Peyer's patch (tissue), 4 donors: ENCODE measurements around the gene NLRP11. TPM values are rescaled to one million over a fixed set of nuclear protein-coding genes. Genes with fewer than 3 reads are reported as not detected.
"Not testable (repeated sequence)": the region's sequence is repeated elsewhere in the genome, so short reads cannot be mapped to it uniquely, and the experiment has no call there.

Experiments
- DNase-seq, 3 donors: peaks; one replicate each; pipeline ENCODE4 v3.0.0-alpha.2; 2017 to 2019
- H3K27ac ChIP-seq, 4 donors: fragments of 200-600 bp; sonication (generic); one replicate each; pipeline ENCODE4 v1.5.1; 2016 to 2019
- H3K27me3 ChIP-seq, 2 donors: fragments of 200-600 bp; sonication (generic); one replicate each; pipeline ENCODE4 v1.5.1; 2019
- H3K36me3 ChIP-seq, 3 donors: fragments of 200-600 bp; sonication (generic); one replicate each; pipeline ENCODE4 v1.5.1; 2016 to 2019
- H3K4me1 ChIP-seq, 4 donors: fragments of 200-600 bp; sonication (generic); one replicate each; pipeline ENCODE4 v1.5.1; 2016 to 2019
- H3K4me3 ChIP-seq, 4 donors: fragments of 200-600 bp; sonication (generic); 1 replicate in 3 of 4; 2 replicates in 1 of 4; pipeline ENCODE4 v1.5.1; 2016 to 2019; ENCODE audit warnings: mild to moderate bottlenecking in 1 of 4
- H3K9me3 ChIP-seq, 4 donors: fragments of 200-600 bp; sonication (generic); one replicate each; pipeline ENCODE4 v1.5.1; 2016 to 2019; ENCODE audit warnings: mild to moderate bottlenecking in 1 of 4
- POLR2A ChIP-seq, 2 donors: fragments of 450-650 bp; IDR thresholded peaks; one replicate each; pipeline ENCODE4 v1.5.1; 2017; ENCODE audit warnings: antibody characterized with exemption in 2 of 2, mild to moderate bottlenecking in 2 of 2, moderate library complexity in 2 of 2
- total RNA-seq, 4 donors: library from RNA; depleted of rRNA; stranded (reverse); fragments of >200 nt; gene quantifications; one replicate each; pipeline ENCODE4 v1.1.0, GENCODE V29; 2016
- TF ChIP-seq, protein P1 (sequence below), 6 experiments: fragments of 450-650 bp in 4 of 6; fragments of 200-600 bp in 2 of 6; sonication (generic) in 1 of 6; IDR thresholded peaks; one replicate each; pipeline ENCODE4 v1.5.1; 2017 to 2019; ENCODE audit warnings: antibody characterized with exemption in 6 of 6, mild to moderate bottlenecking in 3 of 6, moderate library complexity in 1 of 6

NLRP11 gene
- total RNA-seq, 4 donors from 2014 or later = not detected

DNA sequence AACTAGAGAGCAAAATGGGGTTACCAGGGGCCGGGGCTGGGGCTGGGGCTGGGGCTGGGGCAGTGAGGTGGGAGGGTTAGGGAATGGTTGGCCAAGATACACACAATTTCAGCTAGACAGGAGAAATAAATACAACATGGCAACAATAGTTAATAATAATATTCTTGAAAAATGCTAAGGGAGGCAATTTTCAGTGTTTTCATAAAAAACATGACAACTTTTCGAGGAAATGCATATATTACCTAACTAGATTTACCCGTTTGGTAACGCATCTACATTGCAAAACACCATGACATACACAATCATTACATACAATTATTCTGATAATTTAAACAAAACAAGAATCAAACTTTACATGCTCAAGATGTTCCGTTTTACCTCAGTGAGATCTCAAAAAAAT, 50.7 kb downstream of the NLRP11 start:
- Histone ChIP-seq H3K4me3 (no peak overlapping the region), H3K27ac (no peak overlapping the region), H3K9me3 (no peaks in the 10 kb centered on the region), H3K36me3 (no peaks in the 10 kb centered on the region), H3K27me3 (no peaks in the 10 kb centered on the region), H3K4me1 (no peaks in the 10 kb centered on the region)
- TF ChIP-seq POLR2A (IDR thresholded peaks at IDR 0.05) = no peak
- TF ChIP-seq, protein P1, sequence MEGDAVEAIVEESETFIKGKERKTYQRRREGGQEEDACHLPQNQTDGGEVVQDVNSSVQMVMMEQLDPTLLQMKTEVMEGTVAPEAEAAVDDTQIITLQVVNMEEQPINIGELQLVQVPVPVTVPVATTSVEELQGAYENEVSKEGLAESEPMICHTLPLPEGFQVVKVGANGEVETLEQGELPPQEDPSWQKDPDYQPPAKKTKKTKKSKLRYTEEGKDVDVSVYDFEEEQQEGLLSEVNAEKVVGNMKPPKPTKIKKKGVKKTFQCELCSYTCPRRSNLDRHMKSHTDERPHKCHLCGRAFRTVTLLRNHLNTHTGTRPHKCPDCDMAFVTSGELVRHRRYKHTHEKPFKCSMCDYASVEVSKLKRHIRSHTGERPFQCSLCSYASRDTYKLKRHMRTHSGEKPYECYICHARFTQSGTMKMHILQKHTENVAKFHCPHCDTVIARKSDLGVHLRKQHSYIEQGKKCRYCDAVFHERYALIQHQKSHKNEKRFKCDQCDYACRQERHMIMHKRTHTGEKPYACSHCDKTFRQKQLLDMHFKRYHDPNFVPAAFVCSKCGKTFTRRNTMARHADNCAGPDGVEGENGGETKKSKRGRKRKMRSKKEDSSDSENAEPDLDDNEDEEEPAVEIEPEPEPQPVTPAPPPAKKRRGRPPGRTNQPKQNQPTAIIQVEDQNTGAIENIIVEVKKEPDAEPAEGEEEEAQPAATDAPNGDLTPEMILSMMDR (IDR thresholded peaks at IDR 0.05) = no peak
- DNase-seq = no peak

DNA sequence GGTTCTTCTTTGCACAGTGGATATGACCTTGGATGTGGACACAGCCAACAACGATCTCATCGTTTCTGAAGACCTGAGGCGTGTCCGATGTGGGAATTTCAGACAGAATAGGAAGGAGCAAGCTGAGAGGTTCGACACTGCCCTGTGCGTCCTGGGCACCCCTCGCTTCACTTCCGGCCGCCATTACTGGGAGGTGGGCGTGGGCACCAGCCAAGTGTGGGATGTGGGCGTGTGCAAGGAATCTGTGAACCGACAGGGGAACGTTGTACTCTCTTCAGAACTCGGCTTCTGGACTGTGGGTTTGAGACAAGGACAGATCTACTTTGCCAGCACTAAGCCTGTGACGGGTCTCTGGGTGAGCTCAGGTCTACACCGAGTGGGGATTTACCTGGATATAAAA, 53.5 kb downstream of the NLRP11 start:
- Histone ChIP-seq H3K9me3 (no peaks in the 10 kb centered on the region), H3K4me1 (no peaks in the 10 kb centered on the region), H3K4me3 (no peak overlapping the region), H3K27me3 (no peaks in the 10 kb centered on the region), H3K36me3 (no peaks in the 10 kb centered on the region), H3K27ac (no peak overlapping the region)
- DNase-seq = no peak
- TF ChIP-seq POLR2A (IDR thresholded peaks at IDR 0.05) = no peak
- TF ChIP-seq, protein P1 (IDR thresholded peaks at IDR 0.05) = no peak

DNA sequence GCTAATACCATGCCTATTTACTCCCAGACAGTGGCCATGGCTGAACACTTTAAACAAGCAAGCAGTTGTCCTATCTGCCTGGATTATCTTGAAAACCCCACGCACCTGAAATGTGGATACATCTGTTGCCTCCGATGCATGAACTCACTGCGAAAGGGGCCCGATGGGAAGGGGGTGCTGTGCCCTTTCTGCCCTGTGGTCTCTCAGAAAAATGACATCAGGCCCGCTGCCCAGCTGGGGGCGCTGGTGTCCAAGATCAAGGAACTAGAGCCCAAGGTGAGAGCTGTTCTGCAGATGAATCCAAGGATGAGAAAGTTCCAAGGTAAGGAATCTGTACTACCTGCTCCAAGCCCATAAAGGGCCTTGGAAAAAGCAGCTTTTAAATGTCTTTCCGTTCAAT, 54.3 kb downstream of the NLRP11 start:
- Histone ChIP-seq H3K4me3 (no peak overlapping the region), H3K4me1 (no peaks in the 10 kb centered on the region), H3K27me3 (no peaks in the 10 kb centered on the region), H3K36me3 (no peaks in the 10 kb centered on the region), H3K27ac (no peak overlapping the region), H3K9me3 (no peaks in the 10 kb centered on the region)
- DNase-seq = no peak
- TF ChIP-seq POLR2A (IDR thresholded peaks at IDR 0.05) = no peak
- TF ChIP-seq, protein P1 (IDR thresholded peaks at IDR 0.05) = no peak

DNA sequence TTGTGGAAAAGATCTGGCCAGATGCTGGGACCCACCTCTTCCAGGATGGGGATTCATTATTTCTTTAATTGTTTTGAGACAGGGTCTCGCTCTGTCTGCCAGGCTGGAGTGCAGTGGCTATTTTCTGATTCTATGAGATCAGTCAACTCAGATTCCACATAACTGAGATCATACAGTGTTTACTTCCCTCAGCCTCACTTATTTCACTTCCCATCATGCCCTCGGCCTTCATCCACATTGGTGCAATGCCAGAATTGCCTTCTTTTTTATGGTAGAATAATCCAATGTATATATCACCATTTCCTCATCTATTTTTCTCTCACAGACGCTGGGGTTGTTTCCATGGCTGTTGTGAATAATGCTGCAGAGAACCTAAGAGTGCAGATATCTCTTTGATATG, 62.2 kb downstream of the NLRP11 start:
- H3K4me3 ChIP-seq, H3K27me3 ChIP-seq, DNase-seq, H3K36me3 ChIP-seq, H3K4me1 ChIP-seq, H3K9me3 ChIP-seq, H3K27ac ChIP-seq: not testable (repeated sequence)

DNA sequence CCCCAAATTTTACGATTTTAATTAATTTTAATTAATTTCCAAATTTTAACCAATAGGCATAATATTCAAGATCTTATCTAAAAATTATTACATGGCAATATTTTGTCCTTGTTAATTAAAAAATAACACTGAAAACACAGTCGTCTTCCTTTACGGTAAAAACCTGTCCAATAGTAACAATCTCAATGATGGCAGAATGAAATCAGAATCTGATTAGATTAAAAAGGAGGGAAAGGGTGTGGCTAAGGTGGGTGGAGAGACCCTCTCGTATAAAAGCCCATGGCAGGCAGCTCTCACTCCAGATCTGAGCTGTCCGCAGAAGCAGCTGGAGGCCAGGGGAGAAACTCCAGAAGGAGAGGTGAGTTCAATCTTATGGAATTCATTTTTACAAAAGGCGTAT, 63.0 kb downstream of the NLRP11 start, which contains the start of gene RFPL4AL1:
TSS of gene RFPL4AL1 (plus strand) at position 301 of the 400 bp plus-strand sequence. CDS start 2,687 bp downstream, outside the sequence.
- not testable (repeated sequence) for H3K36me3 ChIP-seq, H3K27me3 ChIP-seq, H3K4me3 ChIP-seq, H3K4me1 ChIP-seq, H3K27ac ChIP-seq, DNase-seq, H3K9me3 ChIP-seq

DNA sequence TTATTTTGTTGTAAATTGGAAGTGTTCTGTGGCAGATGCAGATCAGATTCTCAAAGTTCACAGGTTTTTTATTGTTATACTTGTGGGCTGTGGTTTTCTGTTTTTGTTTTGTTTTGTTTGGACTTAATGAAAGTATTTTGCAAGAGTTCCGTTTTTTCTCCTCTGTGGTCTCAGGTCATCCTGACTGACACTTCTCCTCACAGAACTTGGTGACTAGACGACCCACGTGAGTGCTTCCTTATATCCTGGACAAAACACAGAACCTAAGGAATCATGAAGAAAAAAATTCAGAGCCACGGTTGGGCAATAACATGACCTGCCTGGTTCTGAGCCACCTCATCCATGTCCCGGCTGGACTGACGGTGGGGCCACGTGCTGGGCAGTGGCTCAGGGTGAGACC, 65.3 kb downstream of the NLRP11 start:
- H3K4me3 ChIP-seq = no peak overlapping the region
- DNase-seq = no peak
- H3K4me1 ChIP-seq = no peaks in the 10 kb centered on the region
- TF ChIP-seq, protein P1 (IDR thresholded peaks at IDR 0.05) = no peak
- no peak overlapping the region for H3K27ac ChIP-seq
- no peaks in the 10 kb centered on the region for H3K36me3 ChIP-seq
- no peaks in the 10 kb centered on the region for H3K9me3 ChIP-seq
- H3K27me3 ChIP-seq = no peaks in the 10 kb centered on the region

DNA sequence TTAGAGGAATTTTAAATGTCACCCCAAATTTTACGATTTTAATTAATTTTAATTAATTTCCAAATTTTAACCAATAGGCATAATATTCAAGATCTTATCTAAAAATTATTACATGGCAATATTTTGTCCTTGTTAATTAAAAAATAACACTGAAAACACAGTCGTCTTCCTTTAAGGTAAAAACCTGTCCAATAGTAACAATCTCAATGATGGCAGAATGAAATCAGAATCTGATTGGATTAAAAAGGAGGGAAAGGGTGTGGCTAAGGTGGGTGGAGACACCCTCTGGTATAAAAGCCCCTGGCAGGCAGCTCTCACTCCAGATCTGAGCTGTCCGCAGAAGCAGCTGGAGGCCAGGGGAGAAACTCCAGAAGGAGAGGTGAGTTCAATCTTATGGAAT, 73.0 kb downstream of the NLRP11 start, which contains the start of gene RFPL4A:
TSS of gene RFPL4A (plus strand) at position 301 of the 400 bp plus-strand sequence. CDS start 2,704 bp downstream, outside the sequence.
- not testable (repeated sequence) for DNase-seq, H3K36me3 ChIP-seq, H3K4me1 ChIP-seq, H3K27me3 ChIP-seq, H3K4me3 ChIP-seq, H3K9me3 ChIP-seq, H3K27ac ChIP-seq

DNA sequence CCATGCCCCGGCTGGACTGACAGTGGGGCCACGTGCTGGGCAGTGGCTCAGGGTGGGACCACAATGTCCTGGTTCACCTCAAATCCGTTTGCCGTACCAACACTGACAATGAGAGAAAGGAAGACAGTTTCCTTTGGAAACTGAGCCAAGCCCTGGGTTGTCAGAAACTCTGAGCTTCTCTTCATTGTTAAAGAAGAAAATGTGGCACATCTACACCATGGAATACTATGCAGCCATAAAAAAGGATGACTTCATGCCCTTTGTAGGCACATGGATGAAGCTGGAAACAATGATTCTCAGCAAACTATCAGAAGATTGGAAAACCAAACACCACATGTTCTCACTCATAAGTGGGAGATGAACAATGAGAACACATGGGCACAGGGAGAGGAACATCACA, 75.0 kb downstream of the NLRP11 start:
- not testable (repeated sequence) for H3K27ac ChIP-seq

More for the DNA sequence above, 75.0 kb downstream of the NLRP11 start:
- H3K27me3 ChIP-seq, H3K36me3 ChIP-seq, DNase-seq, H3K4me1 ChIP-seq, H3K4me3 ChIP-seq, H3K9me3 ChIP-seq: not testable (repeated sequence)
